Calu3 (cell line): ENCODE measurements around the gene RBM34. TPM values are rescaled to one million over a fixed set of nuclear protein-coding genes. Genes with fewer than 3 reads are reported as not detected.

Experiments used
- Bru-seq: library from RNA; stranded (reverse); fragments of 400-500 nt; gene quantifications from one replicate; lab custom pipeline; 2021; lab: Mats Ljungman, UMichigan
- BruChase-seq, 2 experiments: library from RNA; stranded (reverse); fragments of 400-500 nt; gene quantifications; one replicate each; lab custom pipeline; 2021; lab: Mats Ljungman, UMichigan
- BruUV-seq: library from RNA; stranded (reverse); fragments of 400-500 nt; replicated peaks from 2 replicates; lab custom pipeline; 2021; lab: Mats Ljungman, UMichigan
- CTCF ChIA-PET: fragments of 300-600 bp; sonication (Branson Sonifier 250); formaldehyde crosslinking; loops from one replicate; lab custom pipeline; 2022; ENCODE audit warnings: antibody characterized with exemption; lab: Charles Lee
- DNase-seq: peaks from one replicate; pipeline ENCODE4 v3.0.0; 2022
- H3K27ac Mint-ChIP-seq: one replicate; pipeline ENCODE4 v1.8.0; 2022; ENCODE audit warnings: mixed read lengths; ENCODE audit not compliant: unreplicated experiment
- H3K27me3 Mint-ChIP-seq: one replicate; pipeline ENCODE4 v1.8.0; 2022; ENCODE audit warnings: mixed read lengths; ENCODE audit not compliant: unreplicated experiment
- H3K36me3 Mint-ChIP-seq: one replicate; pipeline ENCODE4 v1.8.0; 2022; ENCODE audit warnings: mild to moderate bottlenecking, moderate library complexity, mixed read lengths; ENCODE audit not compliant: insufficient read depth, unreplicated experiment
- H3K4me1 Mint-ChIP-seq: one replicate; pipeline ENCODE4 v1.8.0; 2022; ENCODE audit warnings: mild to moderate bottlenecking, low read depth, mixed read lengths; ENCODE audit not compliant: unreplicated experiment
- H3K4me3 Mint-ChIP-seq: one replicate; pipeline ENCODE4 v1.8.0; 2022; ENCODE audit warnings: mild to moderate bottlenecking, low read depth, moderate library complexity, mixed read lengths; ENCODE audit not compliant: unreplicated experiment
- H3K9me3 Mint-ChIP-seq: one replicate; pipeline ENCODE4 v1.8.0; 2022; ENCODE audit warnings: low read depth, mixed read lengths; ENCODE audit not compliant: unreplicated experiment
- intact Hi-C: fragments of 100-400 bp; cut with micrococcal nuclease; formaldehyde crosslinking; loops from one replicate; pipeline ENCODE4 v1.10.0; 2022; ENCODE audit not compliant: unreplicated experiment
- long read RNA-seq: library from polyadenylated mRNA; stranded (forward); transcript quantifications from one replicate; pipeline ENCODE4 v2.0.0, GENCODE V29; 2022
- total RNA-seq: library from RNA; stranded (reverse); gene quantifications from 2 replicates; pipeline ENCODE4 v1.2.3, GENCODE V29; 2022
- TF ChIP-seq, protein P1 (sequence below): fragments of 200-600 bp; IDR thresholded peaks from one replicate; pipeline ENCODE4 v1.8.0; 2022; ENCODE audit warnings: antibody characterized with exemption; ENCODE audit not compliant: unreplicated experiment

RBM34 gene, protein sequence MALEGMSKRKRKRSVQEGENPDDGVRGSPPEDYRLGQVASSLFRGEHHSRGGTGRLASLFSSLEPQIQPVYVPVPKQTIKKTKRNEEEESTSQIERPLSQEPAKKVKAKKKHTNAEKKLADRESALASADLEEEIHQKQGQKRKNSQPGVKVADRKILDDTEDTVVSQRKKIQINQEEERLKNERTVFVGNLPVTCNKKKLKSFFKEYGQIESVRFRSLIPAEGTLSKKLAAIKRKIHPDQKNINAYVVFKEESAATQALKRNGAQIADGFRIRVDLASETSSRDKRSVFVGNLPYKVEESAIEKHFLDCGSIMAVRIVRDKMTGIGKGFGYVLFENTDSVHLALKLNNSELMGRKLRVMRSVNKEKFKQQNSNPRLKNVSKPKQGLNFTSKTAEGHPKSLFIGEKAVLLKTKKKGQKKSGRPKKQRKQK
- total RNA-seq (79.8 and 89.1 TPM in 2 replicates), Bru-seq, nascent RNA (percentile 86 among the genes with signal in this experiment), BruChase-seq, experiment 1, labeled RNA remaining after a 6-hour chase (percentile 76 among the genes with signal in this experiment), BruChase-seq, experiment 2, labeled RNA remaining after a 2-hour chase (percentile 77 among the genes with signal in this experiment)
- long read RNA-seq, transcript RBM34-201 (11 exons, 2,054 nt), result major isoform, 71 of 96 reads
- long read RNA-seq, partial matches to known transcripts, result 1 of 96 reads
- long read RNA-seq, other reads (novel, unspliced or antisense), result 24 of 96 reads

DNA sequence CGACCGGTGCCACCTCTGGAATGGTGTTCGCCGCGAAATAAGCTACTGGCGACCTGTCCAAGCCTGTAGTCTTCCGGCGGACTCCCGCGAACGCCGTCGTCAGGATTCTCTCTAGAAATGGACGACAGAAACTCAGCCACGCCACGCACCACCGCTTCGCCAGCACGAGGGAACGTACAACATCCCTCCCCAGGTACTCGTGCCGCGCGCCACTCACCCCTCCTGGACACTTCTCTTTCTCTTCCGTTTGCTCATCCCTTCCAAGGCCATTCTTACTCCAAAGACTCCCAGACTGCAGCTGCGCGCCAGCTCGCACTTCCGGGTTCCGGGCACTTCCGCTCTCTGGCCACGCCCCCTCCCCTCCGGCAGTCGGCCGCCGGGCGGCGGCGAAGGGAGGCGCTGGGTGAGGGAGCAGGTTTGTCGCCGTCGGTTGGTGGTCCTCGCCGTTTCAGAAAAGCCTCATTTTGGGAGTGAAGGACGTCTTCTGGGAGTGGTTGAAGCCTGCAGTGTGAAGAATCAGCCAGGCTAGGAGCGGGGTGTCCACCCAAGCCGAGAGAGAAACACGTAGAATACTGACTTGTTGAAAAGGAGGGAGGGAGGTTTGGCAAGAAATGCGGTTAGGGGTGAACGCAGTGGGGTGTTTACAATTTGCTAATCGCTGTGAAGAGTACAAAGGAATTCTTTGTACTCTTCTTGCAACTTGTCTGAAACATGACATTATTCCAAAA, at the start of gene RBM34:
RBM34 (minus strand) TSS at position 294 of the 728 bp plus-strand sequence; CDS start at position 270, 24 bp downstream.
- peak; percentile 96 for DNase-seq
- intact Hi-C loops, result loop anchor here (5.0 kb wide), 1 partner anchor 256 kb away; no protein-coding TSS in a partner anchor
- Mint-ChIP-seq H3K36me3 (peaks cover 44% of the 10 kb centered on the region), H3K27me3 (no peaks in the 10 kb centered on the region), H3K27ac (peak within 1 kb of the TSS; percentile 83), H3K9me3 (no peaks in the 10 kb centered on the region), H3K4me3 (peak within 1 kb of the TSS; percentile 84), H3K4me1 (no peaks in the 10 kb centered on the region)
- TF ChIP-seq, protein P1, sequence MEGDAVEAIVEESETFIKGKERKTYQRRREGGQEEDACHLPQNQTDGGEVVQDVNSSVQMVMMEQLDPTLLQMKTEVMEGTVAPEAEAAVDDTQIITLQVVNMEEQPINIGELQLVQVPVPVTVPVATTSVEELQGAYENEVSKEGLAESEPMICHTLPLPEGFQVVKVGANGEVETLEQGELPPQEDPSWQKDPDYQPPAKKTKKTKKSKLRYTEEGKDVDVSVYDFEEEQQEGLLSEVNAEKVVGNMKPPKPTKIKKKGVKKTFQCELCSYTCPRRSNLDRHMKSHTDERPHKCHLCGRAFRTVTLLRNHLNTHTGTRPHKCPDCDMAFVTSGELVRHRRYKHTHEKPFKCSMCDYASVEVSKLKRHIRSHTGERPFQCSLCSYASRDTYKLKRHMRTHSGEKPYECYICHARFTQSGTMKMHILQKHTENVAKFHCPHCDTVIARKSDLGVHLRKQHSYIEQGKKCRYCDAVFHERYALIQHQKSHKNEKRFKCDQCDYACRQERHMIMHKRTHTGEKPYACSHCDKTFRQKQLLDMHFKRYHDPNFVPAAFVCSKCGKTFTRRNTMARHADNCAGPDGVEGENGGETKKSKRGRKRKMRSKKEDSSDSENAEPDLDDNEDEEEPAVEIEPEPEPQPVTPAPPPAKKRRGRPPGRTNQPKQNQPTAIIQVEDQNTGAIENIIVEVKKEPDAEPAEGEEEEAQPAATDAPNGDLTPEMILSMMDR, result no peak
- CTCF ChIA-PET, result interaction anchor here (0.6 to 1.4 kb wide), 5 partner anchors 31 to 666 kb away, joined by 3 to 4 read pairs (median 3); no protein-coding TSS in a partner anchor
- BruUV-seq, result no TSS peak

DNA sequence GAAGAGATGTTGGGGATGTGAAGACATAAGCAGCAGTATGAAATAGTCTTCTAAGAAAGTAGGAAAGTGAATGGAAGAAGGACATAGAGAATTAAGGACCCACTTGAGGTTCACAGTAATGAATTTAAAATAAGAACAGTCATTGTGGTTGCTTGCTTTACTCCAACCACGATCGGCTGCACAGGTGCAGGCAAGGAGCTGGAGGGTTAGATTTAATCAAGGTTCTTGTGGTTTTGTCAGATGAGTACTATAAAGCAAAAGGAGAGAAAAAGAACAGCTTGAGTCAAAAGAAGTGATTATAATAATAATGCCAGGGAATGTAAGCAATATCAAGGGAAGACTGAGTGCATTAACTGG, 46.1 kb upstream of the RBM34 start:
- H3K27ac Mint-ChIP-seq, result no peak overlapping the region
- no peak for DNase-seq

DNA sequence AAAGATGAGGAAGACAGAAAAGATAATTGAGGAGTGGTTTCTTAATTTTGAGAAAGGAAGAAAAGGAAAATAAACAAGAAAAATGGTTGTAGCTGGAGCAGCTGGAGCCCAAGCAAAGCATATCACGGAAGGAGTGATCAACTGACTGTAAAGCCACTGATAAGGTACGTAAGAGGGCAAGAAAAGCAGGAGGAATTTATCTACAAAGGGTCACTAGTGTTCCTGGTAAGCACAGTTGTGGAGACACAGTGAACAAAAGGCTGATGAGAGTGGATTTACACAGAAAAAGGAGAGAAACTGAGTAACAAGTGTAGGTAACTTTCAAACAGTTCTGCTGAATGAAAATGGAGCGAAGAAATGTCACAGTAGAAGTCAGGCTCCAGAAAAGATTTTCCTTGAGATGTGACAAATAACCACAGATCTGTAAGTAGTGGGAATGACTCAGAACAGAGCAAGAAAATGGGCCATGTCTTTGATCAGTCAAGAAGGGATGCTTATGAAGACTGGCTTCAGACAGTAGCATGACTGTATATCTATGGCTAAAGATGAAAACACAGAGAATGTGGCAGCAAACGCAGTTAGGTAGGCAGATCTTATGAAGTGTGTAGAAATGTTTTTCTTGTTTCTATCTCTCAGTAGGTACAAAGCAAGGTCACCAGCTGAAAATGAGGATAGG, 45.6 kb upstream of the RBM34 start:
- Mint-ChIP-seq H3K4me3 (no peak overlapping the region), H3K4me1 (no peaks in the 10 kb centered on the region), H3K9me3 (no peaks in the 10 kb centered on the region), H3K36me3 (peaks cover 10% of the 10 kb centered on the region), H3K27ac (no peak overlapping the region), H3K27me3 (no peaks in the 10 kb centered on the region)
- intact Hi-C loops, result no loop called here
- TF ChIP-seq, protein P1, result no peak
- BruUV-seq, result no TSS peak
- no peak for DNase-seq
- CTCF ChIA-PET, result no interaction called here

More for the DNA sequence above, 46.1 kb upstream of the RBM34 start:
- TF ChIP-seq, protein P1, result no peak
- CTCF ChIA-PET, result no interaction called here
- intact Hi-C loops, result no loop called here
- no peak overlapping the region for H3K4me3 Mint-ChIP-seq
- H3K9me3 Mint-ChIP-seq, result no peaks in the 10 kb centered on the region
- H3K36me3 Mint-ChIP-seq, result peaks cover 15% of the 10 kb centered on the region
- H3K4me1 Mint-ChIP-seq, result no peaks in the 10 kb centered on the region
- H3K27me3 Mint-ChIP-seq, result no peaks in the 10 kb centered on the region
- BruUV-seq, result no TSS peak

DNA sequence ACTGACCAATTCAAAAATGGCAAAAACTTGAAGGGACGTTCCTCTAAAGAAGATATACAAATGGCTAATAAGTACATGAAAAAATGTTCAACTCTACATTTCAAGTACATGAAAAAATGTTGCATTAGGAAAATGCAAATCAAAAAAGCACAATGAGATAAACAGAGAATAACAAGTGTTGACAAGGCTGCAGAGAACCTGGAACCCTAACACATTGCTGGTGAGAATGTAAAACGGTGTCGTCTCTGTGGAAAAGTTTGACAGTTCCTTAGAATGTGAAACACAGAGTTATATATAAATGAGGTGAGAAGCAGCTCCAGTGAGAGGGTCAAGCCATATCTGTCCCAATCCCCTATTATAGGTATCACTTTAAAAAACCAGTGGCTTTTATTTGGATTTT, 44.6 kb upstream of the RBM34 start:
- CTCF ChIA-PET, result no interaction called here
- Mint-ChIP-seq H3K27ac (no peak overlapping the region), H3K4me1 (no peaks in the 10 kb centered on the region), H3K27me3 (no peaks in the 10 kb centered on the region), H3K36me3 (no peaks in the 10 kb centered on the region), H3K4me3 (no peak overlapping the region), H3K9me3 (no peaks in the 10 kb centered on the region)
- no peak for DNase-seq
- TF ChIP-seq, protein P1, result no peak
- BruUV-seq, result no TSS peak
- intact Hi-C loops, result no loop called here
